Measurements from ENCODE around the gene UNC13B.

DNA sequence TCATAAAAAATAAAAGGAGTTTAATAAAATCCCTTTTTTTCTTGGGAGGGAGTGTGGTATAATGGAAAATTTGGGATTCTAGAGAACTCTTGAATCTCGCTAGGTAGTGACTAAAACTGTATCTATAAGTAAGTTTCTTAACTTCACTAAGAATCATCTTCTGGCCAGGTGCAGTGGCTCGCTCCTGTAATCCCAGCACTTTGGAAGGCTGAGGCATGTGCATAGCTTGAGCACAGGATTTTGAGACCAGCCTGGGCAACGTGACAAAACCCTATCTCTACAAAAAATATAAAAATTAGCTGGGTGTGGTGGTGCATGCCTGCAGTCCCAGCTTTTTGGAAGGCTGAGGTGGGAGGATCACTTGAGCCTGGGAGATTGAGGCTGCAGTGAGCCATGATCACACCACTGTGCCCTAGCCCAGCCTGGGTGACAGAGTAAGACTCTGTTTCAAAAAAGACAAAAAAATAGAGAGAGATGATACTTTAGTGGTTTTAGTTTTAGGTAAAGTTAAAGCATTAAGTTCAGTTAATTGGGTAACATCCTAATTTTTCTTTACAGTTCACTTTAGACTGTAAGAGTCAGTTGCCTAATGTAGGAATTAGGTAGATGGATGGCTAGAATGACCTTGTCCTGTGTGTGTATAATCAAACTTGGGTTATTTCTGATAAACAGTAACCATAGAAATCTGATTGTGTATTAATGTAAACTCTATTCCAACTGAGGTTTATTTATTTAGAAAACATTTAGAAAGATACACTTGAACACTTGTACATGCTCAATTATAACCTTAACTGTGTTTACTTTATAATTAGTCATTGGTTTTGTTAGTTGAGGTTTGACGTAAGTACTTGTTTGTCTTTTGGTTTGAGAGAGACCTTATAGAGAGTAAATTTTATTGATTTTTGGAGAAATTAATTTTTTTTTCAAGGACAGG lies 17.8 kb downstream of the UNC13B start:
- TF ChIP-seq MAZ (IDR thresholded peaks at IDR 0.05; ENCODE audit: borderline replicate concordance, low read depth, low read length) (no peak), MAZ (CRISPR knock-in tag; IDR thresholded peaks at IDR 0.05; ENCODE audit: low read depth) (no peak), MXI1 (IDR thresholded peaks at IDR 0.05; ENCODE audit: borderline replicate concordance, low read depth, low read length) (no peak), ZNF260 (CRISPR knock-in tag; IDR thresholded peaks at IDR 0.05; ENCODE audit: borderline replicate concordance, low read depth) (no peak)
